Activated CD8-positive, alpha-beta memory T cell treated with anti-CD3 and anti-CD28 coated beads, Interleukin-2, amount 50 U/mL, for 24 hours (primary cell): ENCODE results near the gene OXCT1.
"Not testable (repeated sequence)": the region's sequence is repeated elsewhere in the genome, so short reads cannot be mapped to it uniquely, and the experiment has no call there.

Experiments used
- DNase-seq: peaks from one replicate; pipeline ENCODE4 v3.0.0-alpha.2; 2020; ENCODE audit errors: extremely low read depth

The OXCT1 gene

DNA sequence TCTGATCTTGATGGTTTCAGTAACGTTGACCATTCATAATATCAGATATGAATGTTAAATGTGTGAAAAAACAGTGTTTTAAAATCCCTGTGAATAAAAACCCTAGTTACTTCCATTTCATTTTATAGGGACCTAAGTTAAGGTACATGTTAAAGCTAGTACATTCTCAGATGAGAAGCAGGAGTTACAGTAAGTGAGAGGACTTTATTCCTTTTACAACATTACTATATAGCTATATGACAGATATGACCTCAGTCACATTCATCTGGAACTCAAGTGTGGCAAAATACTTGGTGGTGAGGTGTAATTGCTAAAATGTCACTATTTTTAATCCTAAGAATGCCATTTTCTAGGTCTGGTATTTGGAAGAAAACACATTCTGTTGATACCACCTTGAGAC lies 96.4 kb downstream of the OXCT1 start:
- DNase-seq, result no peak

DNA sequence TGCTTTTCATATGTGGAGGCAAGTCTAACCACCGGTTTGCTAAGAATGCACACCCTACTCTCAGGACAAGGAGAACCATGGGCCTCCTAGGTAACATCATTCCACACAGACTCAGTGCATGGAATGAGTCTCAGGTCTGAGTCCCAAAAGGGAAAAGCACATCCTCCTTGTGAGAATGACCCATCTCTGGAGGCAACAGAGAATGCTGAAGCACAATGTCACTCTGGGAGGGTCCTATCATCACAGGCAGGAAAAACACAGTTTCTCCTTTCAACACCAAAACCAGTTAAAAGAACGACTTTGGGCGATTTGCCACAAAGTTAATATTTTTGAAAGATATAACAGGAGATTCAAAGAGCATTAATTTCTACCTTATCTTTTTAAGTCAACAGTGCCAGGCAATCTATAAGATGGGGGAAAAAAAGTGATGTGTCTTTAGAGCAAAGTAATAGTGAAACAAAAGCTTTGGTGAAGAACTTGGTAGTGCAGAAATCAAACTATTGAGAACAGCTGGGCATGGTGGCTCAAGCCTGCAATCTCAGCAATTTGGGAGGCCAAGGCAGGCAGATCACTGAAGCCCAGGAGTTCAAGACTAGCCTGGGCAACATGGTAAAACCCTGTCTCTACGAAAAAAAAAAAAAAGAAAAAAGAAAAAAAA lies 97.3 kb downstream of the OXCT1 start:
- no peak for DNase-seq

- DNase-seq, result no peak
Measured at GRCh38 chr5:41772056-41772455, 98.2 kb downstream of the OXCT1 start.

DNA sequence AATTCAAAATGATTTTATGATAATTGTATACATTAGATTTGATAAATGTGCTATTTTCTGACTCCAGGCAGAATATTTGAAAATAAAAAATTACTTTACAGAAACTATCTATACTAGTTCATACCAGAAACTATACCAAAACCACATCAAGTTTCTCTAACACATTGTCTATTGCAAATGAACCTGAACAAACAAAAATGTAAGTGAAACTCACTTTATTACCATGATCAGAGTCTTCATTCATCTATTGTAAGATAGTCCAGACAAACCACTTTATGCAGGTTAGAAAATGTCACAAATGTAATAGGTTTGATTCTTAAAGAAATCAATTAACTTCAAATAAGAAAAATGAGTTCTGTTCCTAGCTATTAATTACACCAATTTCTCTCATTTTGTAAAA lies 99.4 kb downstream of the OXCT1 start:
- no peak for DNase-seq

DNA sequence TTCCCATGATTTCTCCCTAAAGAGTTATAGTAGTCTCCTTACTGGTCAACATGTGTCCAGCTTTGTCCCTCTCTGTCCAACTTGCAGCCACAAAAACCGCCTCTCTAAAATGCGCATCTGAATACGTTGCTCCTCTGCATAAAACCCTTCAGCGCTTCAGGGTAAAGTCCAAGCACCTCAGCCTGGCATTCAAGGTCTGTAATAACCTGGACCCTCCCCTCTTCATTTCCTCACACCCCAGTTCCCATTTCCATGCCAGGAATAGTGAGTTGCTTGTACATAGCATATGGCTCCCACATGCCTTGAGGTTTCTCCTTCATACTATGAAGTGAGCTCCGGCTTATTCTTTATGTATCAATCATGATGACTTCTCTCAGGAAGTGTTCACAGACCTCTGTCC lies 101.5 kb downstream of the OXCT1 start:
- DNase-seq, result no peak

DNA sequence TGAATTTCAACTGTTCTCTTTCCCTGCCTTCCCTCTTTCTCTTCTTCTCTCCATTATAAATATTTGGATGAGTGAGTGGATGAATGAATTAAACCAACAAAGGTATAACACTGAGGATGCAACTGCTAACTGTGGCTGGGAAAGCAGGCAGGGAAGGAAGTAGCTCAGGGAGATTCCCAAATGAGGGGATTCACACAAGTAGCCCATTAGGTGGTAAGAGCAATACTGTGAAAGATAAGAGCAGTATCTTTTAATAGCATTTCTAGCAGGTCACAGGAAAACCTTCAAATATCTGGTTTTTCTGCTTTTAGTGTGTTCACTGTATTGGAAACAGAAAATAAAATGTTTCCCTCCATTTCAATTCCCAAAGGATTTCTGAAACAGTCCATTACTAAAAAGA lies 105.6 kb downstream of the OXCT1 start:
- DNase-seq, result no peak

GRCh38 chr5:41763574-41763973 lies 106.7 kb downstream of the OXCT1 start:
- no peak for DNase-seq

GRCh38 chr5:41763081-41763480 lies 107.1 kb downstream of the OXCT1 start:
- DNase-seq, result no peak

DNA sequence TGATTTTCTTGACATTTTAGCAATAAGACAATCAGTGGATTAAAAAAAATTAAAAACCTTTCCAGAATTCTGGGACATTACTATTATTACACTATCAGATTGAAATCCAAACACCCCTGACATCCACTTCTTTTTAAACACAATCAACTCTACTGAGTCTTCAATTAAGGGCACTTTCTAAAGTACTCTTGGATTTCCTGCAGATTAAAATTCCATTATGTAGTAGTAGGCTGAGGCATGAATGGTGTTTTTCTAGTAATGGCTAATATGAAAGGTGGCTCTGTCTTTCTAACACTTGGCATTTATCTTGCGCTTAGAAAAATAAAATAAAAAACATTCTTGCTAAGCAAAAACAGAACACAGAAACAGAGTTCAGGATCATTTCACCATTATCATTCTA lies 107.8 kb downstream of the OXCT1 start:
- DNase-seq, result no peak

- DNase-seq, result no peak
Measured at GRCh38 chr5:41761663-41762062, 108.6 kb downstream of the OXCT1 start.

GRCh38 chr5:41755705-41756104 lies 114.5 kb downstream of the OXCT1 start:
- DNase-seq, result no peak

GRCh38 chr5:41754857-41755256 lies 115.4 kb downstream of the OXCT1 start:
- no peak for DNase-seq

- no peak for DNase-seq
Measured at GRCh38 chr5:41751867-41752266, 118.4 kb downstream of the OXCT1 start.

DNA sequence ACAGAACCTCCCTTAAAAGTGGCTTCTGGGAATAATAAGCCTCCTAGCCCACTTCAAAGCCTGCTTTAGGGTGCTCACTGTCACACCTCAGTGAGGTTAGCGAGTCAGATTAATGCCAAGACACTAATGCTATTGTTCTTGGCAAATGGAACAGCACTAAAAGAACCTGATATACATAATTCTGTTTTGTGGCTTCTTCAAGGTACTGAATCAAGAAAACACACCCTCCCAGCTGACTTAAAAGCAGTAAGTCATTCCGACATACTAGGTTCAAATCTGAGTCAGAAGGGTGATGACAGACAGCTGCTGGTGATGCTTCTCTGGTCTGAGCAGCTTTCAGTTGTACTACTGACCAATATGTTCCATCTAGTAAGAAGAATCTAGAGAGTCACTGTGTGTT lies 121.6 kb downstream of the OXCT1 start:
- peak; percentile 5 for DNase-seq

- no peak for DNase-seq
Measured at GRCh38 chr5:41747708-41748107, 122.5 kb downstream of the OXCT1 start.

- no peak for DNase-seq
Measured at GRCh38 chr5:41747301-41747700, 122.9 kb downstream of the OXCT1 start.

- DNase-seq, result not testable (repeated sequence)
Measured at GRCh38 chr5:41742608-41743007, 127.6 kb downstream of the OXCT1 start.

DNA sequence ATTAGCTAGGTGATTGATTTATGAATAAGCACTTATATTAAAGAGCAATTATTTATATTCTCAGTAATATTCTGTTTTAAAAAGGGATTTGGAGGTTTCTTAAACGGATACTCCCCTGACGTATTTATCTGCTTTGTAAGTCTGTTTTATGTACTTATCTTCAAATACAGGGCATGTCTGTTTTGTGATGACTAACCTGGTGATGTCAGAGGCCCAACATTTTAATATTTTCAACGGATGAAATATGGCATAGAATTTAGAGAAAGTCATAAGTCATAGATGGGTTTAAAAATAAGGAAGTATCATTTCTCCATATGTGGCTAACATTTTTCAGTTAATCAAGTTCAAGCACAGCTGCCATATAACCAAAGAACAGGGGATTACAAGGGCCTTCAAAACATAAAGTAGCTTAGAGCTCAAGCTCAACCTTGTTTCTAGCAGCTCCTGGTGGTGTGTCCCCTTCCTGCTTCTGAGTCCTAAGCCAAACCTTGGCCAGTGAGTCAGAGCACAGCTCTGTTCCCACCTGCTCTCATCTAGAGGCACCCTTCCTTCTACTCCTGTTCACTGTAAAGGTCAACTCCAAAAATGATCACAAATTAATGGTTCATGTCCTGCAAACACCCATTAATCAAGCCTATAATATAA lies 131.4 kb downstream of the OXCT1 start:
- DNase-seq, result no peak

GRCh38 chr5:41736641-41737040 lies 133.6 kb downstream of the OXCT1 start:
- DNase-seq, result no peak

DNA sequence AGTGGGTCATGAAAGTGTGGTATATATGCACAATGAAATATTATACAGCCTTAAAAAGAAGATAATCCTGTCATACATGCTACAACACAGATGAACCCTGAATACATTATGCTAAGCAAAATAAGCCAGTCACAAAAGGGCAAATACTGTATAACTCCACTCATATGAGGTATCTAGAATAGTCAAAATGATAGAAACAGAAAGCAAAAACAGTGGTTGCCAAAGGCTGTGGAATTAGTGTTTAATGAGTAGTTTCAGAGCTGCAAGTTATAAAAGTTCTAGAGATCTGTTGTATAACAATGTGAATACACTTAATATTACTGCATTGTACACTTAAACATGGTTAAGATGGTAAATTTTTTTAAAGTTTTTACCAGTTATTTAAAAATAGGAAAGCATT lies 135.0 kb downstream of the OXCT1 start:
- no peak for DNase-seq

GRCh38 chr5:41729381-41729780 lies 140.8 kb downstream of the OXCT1 start:
- DNase-seq, result not testable (repeated sequence)

DNA sequence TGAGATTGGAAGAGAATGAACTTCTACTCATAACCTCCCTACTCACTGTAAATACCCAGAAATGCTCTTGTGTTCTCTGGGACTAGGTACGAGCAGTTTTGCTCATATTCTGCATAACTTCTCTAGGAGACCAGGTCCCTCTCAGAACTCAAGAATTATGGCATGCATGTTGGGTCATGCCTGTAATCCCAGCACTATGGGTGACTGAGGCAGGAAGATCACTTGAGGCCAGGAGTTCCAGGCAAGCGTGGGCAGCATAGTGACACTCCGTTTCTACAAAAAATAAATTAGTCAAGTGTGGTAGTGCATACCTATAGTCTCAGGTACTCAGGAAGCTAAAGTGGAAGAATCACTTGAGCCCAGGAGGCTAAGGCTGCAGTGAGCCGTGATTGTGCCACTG lies 141.9 kb downstream of the OXCT1 start:
- DNase-seq, result no peak

- DNase-seq, result no peak
Measured at GRCh38 chr5:41722359-41722950, 147.8 kb downstream of the OXCT1 start.
